SHP77 treated with DMSO at 0.1 percent for 48 hours (cell line): Measurements from ENCODE around the gene LRMDA.

Experiments
- DNase-seq: peaks from one replicate; lab custom pipeline; 2025; lab: John Stamatoyannopoulos, UW

The LRMDA gene

GRCh38 chr10:76342996-76343395 is 911.6 kb downstream of the LRMDA start:
- no peak for DNase-seq

GRCh38 chr10:76347832-76348231 is 916.4 kb downstream of the LRMDA start:
- DNase-seq, result no peak

GRCh38 chr10:76350583-76350982 is 919.2 kb downstream of the LRMDA start:
- no peak for DNase-seq

GRCh38 chr10:76352300-76352699 is 920.9 kb downstream of the LRMDA start:
- no peak for DNase-seq

- DNase-seq, result no peak
Observed at GRCh38 chr10:76353237-76353851, 921.9 kb downstream of the LRMDA start.

GRCh38 chr10:76354212-76354738 is 922.9 kb downstream of the LRMDA start:
- DNase-seq, result no peak

GRCh38 chr10:76354921-76355320 is 923.5 kb downstream of the LRMDA start:
- DNase-seq, result no peak

- DNase-seq, result no peak
Observed at GRCh38 chr10:76356557-76356956, 925.1 kb downstream of the LRMDA start.

- DNase-seq, result no peak
Observed at GRCh38 chr10:76357726-76358415, 926.4 kb downstream of the LRMDA start.

- no peak for DNase-seq
Observed at GRCh38 chr10:76358743-76359395, 927.4 kb downstream of the LRMDA start.

- DNase-seq, result no peak
Observed at GRCh38 chr10:76375761-76376160, 944.3 kb downstream of the LRMDA start.

- DNase-seq, result no peak
Observed at GRCh38 chr10:76382381-76382851, 951.0 kb downstream of the LRMDA start.

- no peak for DNase-seq
Observed at GRCh38 chr10:76388321-76389023, 957.0 kb downstream of the LRMDA start.

- no peak for DNase-seq
Observed at GRCh38 chr10:76393875-76394706, 962.7 kb downstream of the LRMDA start.

- no peak for DNase-seq
Observed at GRCh38 chr10:76394707-76395042, 963.3 kb downstream of the LRMDA start.

GRCh38 chr10:76395251-76395650 is 963.8 kb downstream of the LRMDA start:
- DNase-seq, result no peak

- DNase-seq, result no peak
Observed at GRCh38 chr10:76396134-76396533, 964.7 kb downstream of the LRMDA start.

GRCh38 chr10:76397181-76398042 is 966.0 kb downstream of the LRMDA start:
- no peak for DNase-seq

GRCh38 chr10:76398043-76398710 is 966.8 kb downstream of the LRMDA start:
- DNase-seq, result no peak

GRCh38 chr10:76399226-76399625 is 967.8 kb downstream of the LRMDA start:
- no peak for DNase-seq
